ENCODE results near the gene PNPLA5. TPM values are rescaled to one million over a fixed set of nuclear protein-coding genes. Genes with fewer than 3 reads are reported as not detected.

Gene PNPLA5
- total RNA-seq, 2 donors from 2014 or later = not detected

GRCh38 chr22:43884600-43885318 is 7.1 kb downstream of the PNPLA5 start:
- DNase-seq (ENCODE audit: low spot score) = no peak
- no peaks in the 10 kb centered on the region for H3K27me3 ChIP-seq (replicated peaks; ENCODE audit: insufficient read depth)

GRCh38 chr22:43883719-43884415 is 7.9 kb downstream of the PNPLA5 start:
- TF ChIP-seq CTCF (IDR thresholded peaks at IDR 0.05) = no peak
- Histone ChIP-seq H3K4me3 (no peak overlapping the region), H3K4me1 (ENCODE audit: control insufficient read depth in 1 of 2, low read depth in 2 of 2) (no peaks in the 10 kb centered on the region), H3K27ac (no peak overlapping the region), H3K27me3 (replicated peaks; ENCODE audit: insufficient read depth) (no peaks in the 10 kb centered on the region), H3K36me3 (no peaks in the 10 kb centered on the region), H3K9me3 (no peaks in the 10 kb centered on the region)
- no peak for ATAC-seq (ENCODE audit: insufficient number of reproducible peaks, low FRiP score, low read depth)
- DNase-seq (ENCODE audit: low spot score) = no peak

More at GRCh38 chr22:43884600-43885318, 7.1 kb downstream of the PNPLA5 start:
- H3K4me1 ChIP-seq (ENCODE audit: control insufficient read depth in 1 of 2, low read depth in 2 of 2) = no peaks in the 10 kb centered on the region
- H3K4me3 ChIP-seq = no peak overlapping the region
- peak; percentile 41 for TF ChIP-seq CTCF (IDR thresholded peaks at IDR 0.05)
- no peaks in the 10 kb centered on the region for H3K36me3 ChIP-seq
- H3K9me3 ChIP-seq = no peaks in the 10 kb centered on the region
- H3K27ac ChIP-seq = no peak overlapping the region
- no peak for ATAC-seq (ENCODE audit: insufficient number of reproducible peaks, low FRiP score, low read depth)

GRCh38 chr22:43883012-43883661 is 8.7 kb downstream of the PNPLA5 start:
- ATAC-seq (ENCODE audit: insufficient number of reproducible peaks, low FRiP score, low read depth) = no peak

GRCh38 chr22:43882122-43882767 is 9.6 kb downstream of the PNPLA5 start:
- no peak for TF ChIP-seq CTCF (IDR thresholded peaks at IDR 0.05)
- Histone ChIP-seq H3K36me3 (no peaks in the 10 kb centered on the region), H3K4me3 (no peak overlapping the region), H3K4me1 (ENCODE audit: control insufficient read depth in 1 of 2, low read depth in 2 of 2) (no peaks in the 10 kb centered on the region), H3K9me3 (no peaks in the 10 kb centered on the region), H3K27ac (no peak overlapping the region), H3K27me3 (replicated peaks; ENCODE audit: insufficient read depth) (no peaks in the 10 kb centered on the region)
- no peak for DNase-seq (ENCODE audit: low spot score)
- ATAC-seq (ENCODE audit: insufficient number of reproducible peaks, low FRiP score, low read depth) = no peak

More at GRCh38 chr22:43883012-43883661, 8.7 kb downstream of the PNPLA5 start:
- H3K4me1 ChIP-seq (ENCODE audit: control insufficient read depth in 1 of 2, low read depth in 2 of 2) = no peaks in the 10 kb centered on the region
- no peak overlapping the region for H3K27ac ChIP-seq
- DNase-seq (ENCODE audit: low spot score) = no peak
- no peaks in the 10 kb centered on the region for H3K27me3 ChIP-seq (replicated peaks; ENCODE audit: insufficient read depth)
- no peaks in the 10 kb centered on the region for H3K36me3 ChIP-seq
- TF ChIP-seq CTCF (IDR thresholded peaks at IDR 0.05) = no peak
- H3K9me3 ChIP-seq = no peaks in the 10 kb centered on the region
- H3K4me3 ChIP-seq = no peak overlapping the region
